ENCODE data around the gene KLHL13.
"Not testable (repeated sequence)": the region's sequence is repeated elsewhere in the genome, so short reads cannot be mapped to it uniquely, and the experiment has no call there.

KLHL13 gene

DNA sequence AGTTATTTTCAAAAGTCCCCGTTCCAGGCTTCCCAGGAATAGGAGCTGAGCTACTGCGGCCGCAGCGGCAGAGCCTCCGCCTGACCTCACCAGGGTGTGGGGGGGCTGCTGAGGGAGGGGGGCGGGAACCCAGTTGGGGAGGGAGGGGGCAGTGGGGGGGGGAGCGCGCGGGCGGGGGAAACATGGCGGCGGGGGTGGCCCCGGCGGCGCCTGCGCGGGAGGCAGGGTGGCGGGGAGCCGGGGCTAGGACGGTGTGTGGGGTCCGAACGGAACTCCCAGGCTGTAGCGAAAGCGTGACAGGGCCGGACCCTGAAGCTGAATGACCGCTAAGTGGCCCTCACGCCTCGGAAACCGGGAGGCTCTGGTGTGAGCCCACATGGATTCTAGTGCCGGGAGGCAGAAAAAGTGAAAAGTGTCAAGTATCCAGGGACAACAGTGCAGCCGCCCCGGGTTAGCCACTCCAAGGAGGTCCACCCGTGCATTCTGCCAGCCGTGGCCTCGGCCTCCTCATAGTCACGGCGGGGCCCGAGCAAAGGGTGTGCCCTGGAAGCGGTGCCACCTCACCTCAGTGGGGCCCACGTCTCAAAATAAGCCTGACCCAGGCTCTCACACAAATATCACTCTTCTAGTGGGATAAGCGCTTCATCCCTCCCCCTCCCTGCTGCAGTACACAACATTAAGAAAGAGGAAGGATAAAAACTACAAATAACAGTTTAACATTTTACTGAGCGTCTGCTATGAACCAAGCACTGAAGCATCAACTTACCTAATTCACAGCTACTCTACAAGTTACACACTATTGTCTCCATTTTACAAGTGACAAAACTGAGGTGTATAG lies at the start of gene KLHL13:
TSS of gene KLHL13 (minus strand) at position 98 of the 838 bp plus-strand sequence. CDS start 88,337 bp downstream, outside the sequence.
- DNase-seq (ENCODE audit: low read depth in 2 of 2) = no peak

DNA sequence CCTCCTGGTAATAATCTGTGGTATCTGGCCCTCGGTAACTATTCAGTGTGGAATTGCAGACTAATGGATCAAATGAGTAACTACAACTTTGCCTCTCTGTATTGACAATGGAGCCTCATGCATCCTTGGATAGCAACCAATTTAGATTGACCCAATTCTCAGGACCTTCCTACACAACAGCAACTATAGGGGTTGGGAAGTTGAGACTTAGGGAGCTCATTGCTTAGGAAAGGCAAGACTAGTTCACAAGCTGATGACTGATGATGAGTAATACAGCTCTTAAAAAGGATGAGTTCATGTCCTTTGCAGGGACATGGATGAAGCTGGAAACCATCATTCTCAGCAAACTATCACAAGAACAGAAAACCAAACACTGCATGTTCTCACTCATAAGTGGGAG lies 47.5 kb upstream of the KLHL13 start:
- no peak for DNase-seq (ENCODE audit: low read depth in 2 of 2)

GRCh38 chrX:118156953-118157608 lies 40.5 kb upstream of the KLHL13 start:
- DNase-seq (ENCODE audit: low read depth in 2 of 2) = no peak

DNA sequence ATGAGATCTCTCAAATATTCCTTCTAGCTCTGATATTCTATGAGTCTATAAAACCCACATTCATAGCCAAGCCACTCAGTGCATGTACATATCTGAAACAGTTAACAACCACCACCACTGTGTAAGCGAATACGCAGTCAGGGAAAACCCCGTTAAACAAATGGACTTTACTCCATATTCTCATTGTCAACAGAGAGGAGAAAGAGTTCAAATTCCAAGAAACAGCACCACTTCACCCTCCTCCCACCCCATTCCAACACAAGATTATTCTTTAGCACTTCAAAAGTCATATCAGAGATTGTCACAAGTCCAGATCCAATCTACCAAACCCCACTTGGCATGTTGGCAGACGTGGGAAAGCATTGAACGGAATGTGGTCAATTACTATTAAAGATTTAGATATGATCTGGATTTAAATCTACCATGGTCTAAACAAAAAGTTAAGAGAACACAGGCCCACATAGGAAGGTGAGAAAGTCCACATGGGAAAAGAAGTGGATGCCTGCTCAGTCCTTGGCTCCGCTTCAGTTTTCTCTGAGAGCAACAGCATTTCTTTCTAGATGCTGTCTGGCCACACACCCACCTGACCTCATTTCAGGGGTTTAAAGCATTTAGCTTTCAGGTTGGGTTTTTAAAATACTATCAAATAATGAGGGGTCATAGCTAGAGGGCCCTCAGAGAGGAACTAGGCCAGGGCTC lies 39.8 kb upstream of the KLHL13 start:
- no peak for DNase-seq (ENCODE audit: low read depth in 2 of 2)

- DNase-seq (ENCODE audit: low read depth in 2 of 2) = no peak
These were observed 36.7 kb upstream of the KLHL13 start for GRCh38 chrX:118153270-118153669.

DNA sequence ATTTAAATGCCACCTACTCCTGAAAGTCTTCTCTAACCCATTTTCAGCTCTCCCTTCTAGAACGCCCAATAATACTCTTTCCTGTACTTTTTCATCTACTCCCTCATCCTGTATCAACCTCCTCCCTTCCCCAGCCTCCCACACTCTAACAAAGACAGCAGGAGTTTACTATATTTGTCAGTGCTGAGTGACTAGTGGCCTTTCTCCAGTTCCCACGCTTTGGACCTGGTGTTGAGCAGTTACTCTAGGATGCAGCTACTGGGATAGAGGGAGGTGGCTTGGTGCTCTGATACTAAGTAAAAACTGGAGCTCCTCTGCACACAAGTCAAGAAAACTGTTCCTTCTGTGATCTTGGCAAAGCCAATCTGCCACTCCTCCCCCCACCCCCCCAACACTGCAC lies 36.1 kb upstream of the KLHL13 start:
- no peak for DNase-seq (ENCODE audit: low read depth in 2 of 2)

GRCh38 chrX:118148737-118149136 lies 32.1 kb upstream of the KLHL13 start:
- no peak for DNase-seq (ENCODE audit: low read depth in 2 of 2)

DNA sequence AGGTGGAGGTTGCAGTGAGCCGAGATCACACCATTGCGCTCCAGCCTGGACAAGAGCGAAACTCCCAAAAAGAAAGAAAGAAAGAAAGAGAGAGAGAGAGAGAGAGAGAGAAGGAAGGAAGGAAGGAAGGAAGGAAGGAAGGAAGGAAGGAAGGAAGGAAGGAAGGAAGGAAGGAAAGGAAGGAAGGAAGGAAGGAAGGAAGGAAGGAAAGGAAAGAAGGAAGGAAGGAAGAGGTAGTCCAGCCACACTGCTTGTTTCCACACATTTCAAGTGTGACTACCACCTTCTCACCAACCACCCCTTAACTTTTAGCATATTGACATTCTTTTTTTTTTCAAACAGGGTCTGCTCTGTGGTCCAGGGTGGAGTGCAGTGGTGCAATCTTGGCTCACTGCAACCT lies 31.2 kb upstream of the KLHL13 start:
- not testable (repeated sequence) for DNase-seq (ENCODE audit: low read depth in 2 of 2)

GRCh38 chrX:118143578-118143977 lies 27.0 kb upstream of the KLHL13 start:
- DNase-seq (ENCODE audit: low read depth in 2 of 2) = no peak

DNA sequence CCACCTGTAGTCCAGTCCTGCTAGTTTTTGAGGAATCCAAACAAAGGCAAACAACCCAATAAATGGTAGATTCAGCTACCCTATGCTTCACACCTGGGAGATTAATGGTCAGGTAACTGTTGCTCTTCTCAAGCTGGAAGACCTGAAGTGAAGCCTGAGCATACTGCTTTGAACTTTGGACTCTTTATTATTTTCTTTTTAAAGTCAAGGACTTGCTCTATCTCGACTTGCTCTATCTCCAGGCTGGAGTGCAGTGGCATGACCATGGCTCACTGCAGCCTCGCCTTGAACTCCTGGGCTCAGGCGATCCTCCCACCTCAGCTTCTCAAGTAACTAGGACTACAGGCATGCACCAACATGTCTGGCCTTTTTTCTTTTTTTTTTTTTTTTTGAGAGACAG lies 14.7 kb upstream of the KLHL13 start:
- DNase-seq (ENCODE audit: low read depth in 2 of 2) = no peak

GRCh38 chrX:118129681-118130080 lies 13.1 kb upstream of the KLHL13 start:
- DNase-seq (ENCODE audit: low read depth in 2 of 2) = no peak

GRCh38 chrX:118128724-118129123 lies 12.1 kb upstream of the KLHL13 start:
- no peak for DNase-seq (ENCODE audit: low read depth in 2 of 2)

DNA sequence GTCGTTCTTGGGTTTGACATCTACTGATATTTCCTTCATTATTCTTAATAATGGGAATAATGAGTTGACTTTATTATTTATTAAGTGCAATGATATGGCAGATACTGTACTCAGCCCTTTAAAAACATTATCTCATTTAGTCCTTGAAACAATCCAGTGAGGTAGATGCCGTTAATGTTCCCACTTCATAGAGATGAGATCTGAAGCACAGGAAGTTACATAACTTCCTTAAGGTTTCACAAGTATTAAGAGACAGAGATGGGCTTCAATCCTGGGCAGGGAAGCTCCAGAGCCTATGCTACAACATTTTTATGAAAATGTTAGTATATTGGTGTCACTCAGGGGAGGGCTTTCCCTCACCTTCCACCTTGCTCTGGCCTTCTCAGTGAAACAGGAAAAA lies 9.7 kb upstream of the KLHL13 start:
- DNase-seq (ENCODE audit: low read depth in 2 of 2) = no peak

DNA sequence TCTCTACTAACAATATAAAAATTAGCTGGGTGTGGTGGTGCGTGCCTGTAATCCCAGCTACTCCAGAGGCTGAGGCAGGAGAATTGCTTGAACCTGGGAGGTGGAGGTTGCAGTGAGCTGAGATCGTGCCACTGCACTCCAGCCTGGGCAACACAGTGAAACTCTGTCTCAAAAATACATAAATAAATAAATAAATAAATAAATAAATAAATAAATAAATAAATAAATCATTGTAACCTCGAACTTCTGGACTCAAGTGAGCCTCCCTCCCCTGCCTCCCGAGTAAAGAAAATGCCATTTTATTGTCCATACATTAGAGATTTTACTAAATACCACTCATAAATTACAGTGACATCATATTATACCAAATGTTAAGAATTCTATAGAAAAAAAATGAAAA lies 7.6 kb upstream of the KLHL13 start:
- DNase-seq (ENCODE audit: low read depth in 2 of 2) = not testable (repeated sequence)

GRCh38 chrX:118117741-118118140 lies 1.1 kb upstream of the KLHL13 start:
- DNase-seq (ENCODE audit: low read depth in 2 of 2) = no peak

- DNase-seq (ENCODE audit: low read depth in 2 of 2) = no peak
These were observed 477 bp downstream of the KLHL13 start for GRCh38 chrX:118115953-118116712.

GRCh38 chrX:118114971-118115370 lies 1.6 kb downstream of the KLHL13 start:
- no peak for DNase-seq (ENCODE audit: low read depth in 2 of 2)

DNA sequence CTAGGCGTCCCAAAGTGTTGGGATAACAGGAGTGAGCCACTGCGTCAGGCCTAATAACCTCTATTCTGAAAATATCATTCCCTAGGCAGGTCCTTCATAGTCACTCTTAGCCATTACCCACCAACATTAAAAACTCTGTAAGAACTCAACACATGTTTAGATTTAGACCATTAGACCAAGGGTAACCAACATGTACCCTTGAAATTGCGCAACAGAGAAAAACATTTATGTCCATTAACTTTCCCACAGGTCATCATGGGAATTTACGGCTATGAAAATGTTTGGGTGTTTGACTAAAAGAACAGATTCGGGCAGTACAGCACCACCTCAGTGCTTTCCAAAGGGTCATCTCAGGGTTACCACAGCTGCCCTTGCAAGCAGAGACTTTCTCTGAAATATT lies 7.5 kb downstream of the KLHL13 start:
- no peak for DNase-seq (ENCODE audit: low read depth in 2 of 2)

DNA sequence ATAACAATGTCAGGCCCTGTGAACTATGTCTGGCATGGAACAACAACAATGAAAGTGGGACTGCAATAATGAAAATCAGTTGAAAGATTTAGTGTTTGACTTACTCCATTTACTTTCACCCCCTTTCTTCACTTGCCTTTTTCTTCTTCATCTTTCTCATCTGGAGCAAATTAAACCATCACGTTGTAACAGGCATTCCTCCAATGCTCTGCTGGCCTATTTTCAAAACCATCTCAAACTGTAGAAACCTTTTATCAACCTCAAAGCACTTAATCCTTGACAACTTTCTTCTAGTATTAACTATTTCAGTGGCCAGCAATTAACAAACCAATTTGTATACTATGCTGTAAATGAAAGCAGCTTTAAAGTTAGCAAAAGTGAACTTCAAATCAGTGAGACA lies 8.3 kb downstream of the KLHL13 start:
- no peak for DNase-seq (ENCODE audit: low read depth in 2 of 2)

- no peak for DNase-seq (ENCODE audit: low read depth in 2 of 2)
These were observed 16.5 kb downstream of the KLHL13 start for GRCh38 chrX:118100091-118100490.

- no peak for DNase-seq (ENCODE audit: low read depth in 2 of 2)
These were observed 28.5 kb downstream of the KLHL13 start for GRCh38 chrX:118088084-118088483.

DNA sequence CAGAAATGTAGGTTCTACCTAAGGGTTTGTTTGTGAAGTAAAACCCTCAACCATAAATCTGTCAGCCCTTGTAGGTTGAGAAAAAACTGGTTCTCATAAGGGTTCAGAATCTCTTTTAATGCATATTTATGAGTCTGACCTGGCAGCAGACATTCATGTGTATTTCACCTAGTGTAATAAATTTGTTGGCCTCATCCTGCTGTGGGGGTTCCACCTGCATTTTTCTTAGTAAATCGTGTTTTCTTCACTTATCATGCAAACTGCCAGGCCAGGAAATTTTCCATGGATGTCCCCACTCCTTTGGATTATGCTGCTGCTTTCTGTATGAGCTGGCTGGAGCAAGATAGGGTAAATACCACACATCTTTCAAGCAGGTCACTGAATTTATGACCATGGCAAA lies 42.4 kb downstream of the KLHL13 start:
- no peak for DNase-seq (ENCODE audit: low read depth in 2 of 2)
